GM21529 (cell line): ENCODE measurements around the gene PTDSS2.

Experiments
- ATAC-seq: cut with Tn5 transposase; IDR thresholded peaks from one replicate; pipeline ENCODE4 v1.9.1; 2021; ENCODE audit not compliant: unreplicated experiment

PTDSS2 gene

GRCh38 chr11:446891-447290 lies 3.2 kb upstream of the PTDSS2 start:
- no peak for ATAC-seq

GRCh38 chr11:447923-448731 lies 2.0 kb upstream of the PTDSS2 start:
- ATAC-seq = peak; percentile 50

- peak; percentile 5 for ATAC-seq
These were observed 851 bp downstream of the PTDSS2 start for GRCh38 chr11:450809-451451.

- no peak for ATAC-seq
These were observed 1.7 kb downstream of the PTDSS2 start for GRCh38 chr11:451738-452137.

GRCh38 chr11:452203-452744 lies 2.2 kb downstream of the PTDSS2 start:
- ATAC-seq = no peak

- no peak for ATAC-seq
These were observed 2.9 kb downstream of the PTDSS2 start for GRCh38 chr11:452916-453527.

GRCh38 chr11:453564-453963 lies 3.5 kb downstream of the PTDSS2 start:
- ATAC-seq = no peak

- ATAC-seq = no peak
These were observed 4.0 kb downstream of the PTDSS2 start for GRCh38 chr11:454043-454442.

GRCh38 chr11:454801-455565 lies 4.9 kb downstream of the PTDSS2 start:
- ATAC-seq = no peak

- ATAC-seq = no peak
These were observed 5.6 kb downstream of the PTDSS2 start for GRCh38 chr11:455566-456147.

GRCh38 chr11:456533-456932 lies 6.5 kb downstream of the PTDSS2 start:
- no peak for ATAC-seq

GRCh38 chr11:457111-457760 lies 7.2 kb downstream of the PTDSS2 start:
- ATAC-seq = no peak

GRCh38 chr11:459511-460220 lies 9.6 kb downstream of the PTDSS2 start:
- ATAC-seq = no peak

GRCh38 chr11:460331-461199 lies 10.5 kb downstream of the PTDSS2 start:
- no peak for ATAC-seq

GRCh38 chr11:461626-462025 lies 11.5 kb downstream of the PTDSS2 start:
- ATAC-seq = no peak

GRCh38 chr11:462107-462890 lies 12.2 kb downstream of the PTDSS2 start:
- ATAC-seq = no peak

- no peak for ATAC-seq
These were observed 14.2 kb downstream of the PTDSS2 start for GRCh38 chr11:464316-464715.
